K562 (cell line): ENCODE results near the gene ZC3H12C. TPM values are rescaled to one million over a fixed set of nuclear protein-coding genes. Genes with fewer than 3 reads are reported as not detected.
A peak's percentile ranks its signal among the peaks of the same experiment; 100 is the strongest.

ENCODE experiments used
- ATF4 ChIP-seq: fragments of 450-650 bp; formaldehyde crosslinking; IDR thresholded peaks from 2 replicates; pipeline ENCODE4 v1.4.0; 2022; ENCODE audit warnings: mild to moderate bottlenecking, moderate library complexity
- CTBP1 ChIP-seq: fragments of 450-650 bp; IDR thresholded peaks from 2 replicates; pipeline ENCODE4 v1.6.1; 2016; ENCODE audit warnings: borderline replicate concordance
- CUX1 ChIP-seq: fragments of 200-800 bp; sonication (Bioruptor generic); IDR thresholded peaks from 2 replicates; pipeline ENCODE4 v1.6.1; 2016; ENCODE audit warnings: missing genetic modification characterization, missing compliant biosample characterization
- ETV5 ChIP-seq: sonication (generic); formaldehyde crosslinking; IDR thresholded peaks from 2 replicates; pipeline ENCODE4 v1.4.0; 2020; ENCODE audit warnings: low read depth, mild to moderate bottlenecking, missing genetic modification reagents
- ID3 ChIP-seq, 2 experiments: fragments of 250-450 bp in 1 of 2; fragments of 450-650 bp in 1 of 2; sonication (Bioruptor Pico) in 1 of 2; IDR thresholded peaks; 2 replicates each; pipeline versions ENCODE4 v1.6.1 to v1.8.0; 2016 to 2021; ENCODE audit warnings: mild to moderate bottlenecking in 2 of 2, moderate library complexity in 2 of 2, missing compliant biosample characterization in 1 of 2, missing genetic modification characterization in 1 of 2
- ZBTB40 ChIP-seq, 2 experiments: fragments of 450-650 bp in 1 of 2; sonication (generic) in 1 of 2; formaldehyde crosslinking in 1 of 2; IDR thresholded peaks; 2 replicates each; pipeline versions ENCODE4 v1.7.1 to v1.9.0; 2016 to 2022; ENCODE audit warnings: inconsistent platforms in 1 of 2, mild to moderate bottlenecking in 1 of 2, missing genetic modification reagents in 1 of 2
- ZNF133 ChIP-seq: fragments of 250-450 bp; sonication (Bioruptor Pico); IDR thresholded peaks from 2 replicates; pipeline ENCODE4 v1.4.0; 2020; ENCODE audit warnings: mild to moderate bottlenecking
- ZSCAN32 ChIP-seq: fragments of 450-650 bp; formaldehyde crosslinking; IDR thresholded peaks from 2 replicates; pipeline ENCODE4 v1.4.0; 2020; ENCODE audit warnings: mild to moderate bottlenecking, moderate library complexity
- polyA plus RNA-seq, 8 experiments: library from polyadenylated mRNA; depleted of rRNA in 4 of 8; stranded (reverse) in 5 of 8; unstranded in 3 of 8; fragments of >200 nt; fragmentation: Nextera tagmentation in 2 of 8; fragmentation: Illumina TruSeq in 1 of 8; extraction: Ambion mirVana in 2 of 8; extraction: Trizol in 1 of 8; gene quantifications; 2 replicates each; pipeline versions ENCODE4 v1.2.1 to v1.2.3, GENCODE V29; 2011 to 2014; ENCODE audit warnings: inconsistent platforms in 1 of 8, missing spikeins in 1 of 8
- total RNA-seq, 7 experiments: library from RNA; depleted of rRNA in 6 of 7; stranded (reverse); fragments of >200 nt in 6 of 7; fragmentation: Illumina TruSeq in 2 of 7; extraction: Trizol in 2 of 7; gene quantifications; 2 replicates each; pipeline versions ENCODE4 v1.2.1 to v1.2.3, GENCODE V29; 2011 to 2021; ENCODE audit warnings: low replicate concordance in 1 of 7

Gene ZC3H12C
- total and polyA plus RNA-seq, 9 of the 15 experiments (the other 6 are each of a cell fraction or from before 2014, with no cell fraction given): 0.56 to 5.9 (median 3.3) TPM

GRCh38 chr11:110173811-110174644 is 80.8 kb downstream of the ZC3H12C start (continued):
- TF ChIP-seq ATF4 (CRISPR knock-in tag) (no peak), ZNF133 (no peak), ZSCAN32 (CRISPR knock-in tag) (no peak), ETV5 (CRISPR knock-in tag) (no peak), ID3 (CRISPR knock-in tag; IDR thresholded peaks at IDR 0.05) (no peak), ID3 (tag; IDR thresholded peaks at IDR 0.05) (no peak), CUX1 (CRISPR knock-in tag) (no peak), CTBP1 (peak; percentile 11; the same call in 1 of the 2 replicates), ZBTB40 (IDR thresholded peaks at IDR 0.05) (no peak), ZBTB40 (CRISPR knock-in tag; IDR thresholded peaks at IDR 0.05) (no peak)
